ENCODE data around the gene SLFN12L. TPM values are rescaled to one million over a fixed set of nuclear protein-coding genes. Genes with fewer than 3 reads are reported as not detected.
A peak's percentile ranks its signal among the peaks of the same experiment; 100 is the strongest.
"Not testable (repeated sequence)": the region's sequence is repeated elsewhere in the genome, so short reads cannot be mapped to it uniquely, and the experiment has no call there.

Gene SLFN12L
- total RNA-seq, 2 experiments from 2014 or later, result 34.5 to 39.0 TPM

DNA sequence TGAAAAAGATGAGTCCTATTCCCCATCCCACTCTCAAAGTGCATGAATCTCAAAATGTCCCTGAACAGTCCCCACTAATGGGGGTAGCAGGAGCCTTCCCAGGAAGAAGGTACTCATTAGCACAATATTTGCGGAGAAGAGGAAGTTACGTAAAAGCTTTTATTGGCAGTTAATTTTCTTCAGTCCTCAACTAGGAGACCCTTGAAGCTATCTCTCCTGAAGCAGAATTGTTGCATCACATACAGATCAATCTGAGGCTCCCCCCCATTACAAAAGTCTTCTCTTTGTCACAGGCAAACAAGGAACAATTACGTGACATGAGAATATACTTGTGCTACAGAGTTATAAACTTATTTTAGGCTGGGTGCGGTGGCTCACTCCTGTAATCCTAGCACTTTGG is 14.2 kb downstream of the SLFN12L start:
- Mint-ChIP-seq H3K36me3 (peaks cover 38% of the 10 kb centered on the region), H3K4me3 (no peak overlapping the region), H3K9me3 (no peaks in the 10 kb centered on the region), H3K4me1 (ENCODE audit: low read depth) (peaks cover 92% of the 10 kb centered on the region), H3K27me3 (no peaks in the 10 kb centered on the region), H3K27ac (peak overlapping the region; percentile 28)
- CTCF ChIA-PET, result interaction anchor here (0.6 to 2.0 kb wide), 2 partner anchors 9 to 10 kb away, joined by 3 to 9 read pairs; no protein-coding TSS in a partner anchor
- no peak for DNase-seq
- POLR2A ChIA-PET, result interaction anchor here (2.2 kb wide), 1 partner anchor 36 kb away, joined by 7 read pairs; no protein-coding TSS in a partner anchor
- intact Hi-C loops (cut with micrococcal nuclease), result no loop called here

DNA sequence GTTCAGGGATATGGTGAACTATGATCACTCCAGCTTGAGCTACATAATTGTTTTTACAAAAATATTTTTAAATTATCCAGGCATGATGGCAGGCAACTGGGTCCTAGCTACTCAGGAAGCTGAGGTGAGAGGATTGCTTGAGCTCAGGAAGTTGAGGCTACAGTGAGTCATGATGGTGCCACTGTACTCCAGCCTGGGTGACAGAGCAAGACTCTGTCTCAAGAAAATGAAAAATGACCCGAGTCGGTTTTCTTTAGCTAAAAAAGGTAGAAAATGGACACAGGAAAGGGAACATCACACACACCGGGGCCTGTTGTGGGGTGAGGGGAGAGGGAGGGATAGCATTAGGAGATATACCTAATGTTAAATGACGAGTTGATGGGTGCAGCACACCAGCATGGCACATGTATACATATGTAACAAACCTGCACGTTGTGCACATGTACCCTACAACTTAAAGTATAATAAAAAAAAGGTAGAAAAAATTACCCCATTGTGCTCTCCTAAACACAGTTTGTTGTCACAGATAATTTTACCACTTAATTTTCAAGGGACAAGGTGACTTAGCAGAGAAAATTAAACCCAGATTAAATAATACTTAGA is 15.7 kb downstream of the SLFN12L start:
- H3K36me3 Mint-ChIP-seq, result peaks cover 47% of the 10 kb centered on the region
- ChIA-PET POLR2A (interaction anchor here (1.1 to 2.2 kb wide), 2 partner anchors 8 to 35 kb away, joined by 3 to 7 read pairs; no protein-coding TSS in a partner anchor), CTCF (interaction anchor here (0.6 to 1.6 kb wide), 3 partner anchors 12 to 271 kb away, joined by 4 to 7 read pairs (median 5); no protein-coding TSS in a partner anchor)
- H3K4me1 Mint-ChIP-seq (ENCODE audit: low read depth), result peaks cover 92% of the 10 kb centered on the region
- H3K27ac Mint-ChIP-seq, result peak overlapping the region; percentile 71
- H3K27me3 Mint-ChIP-seq; H3K9me3 Mint-ChIP-seq; intact Hi-C loops (cut with micrococcal nuclease): not testable (repeated sequence)
- H3K4me3 Mint-ChIP-seq, result peak overlapping the region; percentile 42
- DNase-seq, result peak; percentile 60

DNA sequence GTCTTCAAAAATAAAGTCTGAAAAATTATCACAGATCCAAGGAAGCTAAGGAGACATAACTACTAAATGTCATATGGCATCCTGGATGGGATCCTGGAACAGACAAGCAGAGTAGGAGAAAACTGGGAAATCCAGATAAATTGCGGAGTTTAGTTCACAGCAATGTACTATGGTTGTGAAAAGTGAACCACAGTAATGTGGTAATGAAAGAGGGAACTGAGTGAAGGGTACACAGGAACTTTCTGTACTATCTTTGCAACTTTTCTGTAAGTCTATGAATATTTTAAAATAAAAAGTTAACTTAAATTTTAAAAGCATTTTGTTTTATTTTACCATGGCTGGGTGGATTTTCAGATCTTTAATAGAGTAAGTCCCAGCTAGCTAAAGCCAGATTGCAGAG is 16.3 kb downstream of the SLFN12L start:
- no peak for DNase-seq
- CTCF ChIA-PET, result interaction anchor here (1.0 to 1.6 kb wide), 2 partner anchors 12 to 207 kb away, joined by 5 to 7 read pairs; no protein-coding TSS in a partner anchor
- Mint-ChIP-seq H3K4me3 (no peak overlapping the region), H3K9me3 (peaks cover 4% of the 10 kb centered on the region), H3K27me3 (no peaks in the 10 kb centered on the region), H3K4me1 (ENCODE audit: low read depth) (peaks cover 91% of the 10 kb centered on the region), H3K36me3 (peaks cover 45% of the 10 kb centered on the region), H3K27ac (peak overlapping the region; percentile 11)
- POLR2A ChIA-PET, result interaction anchor here (2.2 kb wide), 1 partner anchor 34 kb away, joined by 7 read pairs; no protein-coding TSS in a partner anchor
- intact Hi-C loops (cut with micrococcal nuclease), result no loop called here

GRCh38 chr17:35519906-35520442 is 17.5 kb downstream of the SLFN12L start:
- H3K4me1 Mint-ChIP-seq (ENCODE audit: low read depth), result peaks cover 86% of the 10 kb centered on the region
- H3K27ac Mint-ChIP-seq, result no peak overlapping the region
- no peak overlapping the region for H3K4me3 Mint-ChIP-seq
- CTCF ChIA-PET, result interaction anchor here (0.7 kb wide), 2 partner anchors 66 to 145 kb away, joined by 3 read pairs; no protein-coding TSS in a partner anchor
- peaks cover 4% of the 10 kb centered on the region for H3K9me3 Mint-ChIP-seq
- intact Hi-C loops (cut with micrococcal nuclease), result no loop called here
- no peak for DNase-seq
- H3K27me3 Mint-ChIP-seq, result no peaks in the 10 kb centered on the region
- H3K36me3 Mint-ChIP-seq, result peaks cover 47% of the 10 kb centered on the region
- POLR2A ChIA-PET, result interaction anchor here (1.5 kb wide), 1 partner anchor 72 kb away, joined by 3 read pairs; the partner anchor contains the start of gene SLFN13

DNA sequence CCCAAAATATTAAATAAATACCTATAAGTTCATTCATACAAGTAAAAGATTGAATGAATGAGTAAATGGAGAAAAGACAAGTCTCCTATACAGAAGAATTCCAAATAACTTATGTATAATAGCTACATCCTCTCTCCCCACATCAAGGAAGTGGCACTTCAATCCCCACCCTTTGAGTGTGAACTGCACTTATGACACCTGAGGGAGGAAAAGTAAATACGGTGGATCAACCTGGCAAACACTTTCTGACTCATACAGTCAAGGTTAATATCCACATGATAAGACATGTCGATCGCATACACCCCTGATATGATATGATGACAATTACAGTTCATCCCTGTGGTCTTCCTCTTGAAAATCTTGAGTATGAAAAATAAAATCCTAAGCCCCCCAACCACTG is 18.0 kb downstream of the SLFN12L start:
- Mint-ChIP-seq H3K27me3 (no peaks in the 10 kb centered on the region), H3K4me1 (ENCODE audit: low read depth) (peaks cover 85% of the 10 kb centered on the region), H3K27ac (no peak overlapping the region), H3K4me3 (no peak overlapping the region), H3K9me3 (peaks cover 4% of the 10 kb centered on the region), H3K36me3 (peaks cover 52% of the 10 kb centered on the region)
- ChIA-PET POLR2A (interaction anchor here (1.5 kb wide), 1 partner anchor 71 kb away, joined by 3 read pairs; the partner anchor contains the start of gene SLFN13), CTCF (interaction anchor here (0.7 to 1.0 kb wide), 2 partner anchors 14 to 65 kb away, joined by 3 read pairs; no protein-coding TSS in a partner anchor)
- no peak for DNase-seq
- intact Hi-C loops (cut with micrococcal nuclease), result no loop called here

DNA sequence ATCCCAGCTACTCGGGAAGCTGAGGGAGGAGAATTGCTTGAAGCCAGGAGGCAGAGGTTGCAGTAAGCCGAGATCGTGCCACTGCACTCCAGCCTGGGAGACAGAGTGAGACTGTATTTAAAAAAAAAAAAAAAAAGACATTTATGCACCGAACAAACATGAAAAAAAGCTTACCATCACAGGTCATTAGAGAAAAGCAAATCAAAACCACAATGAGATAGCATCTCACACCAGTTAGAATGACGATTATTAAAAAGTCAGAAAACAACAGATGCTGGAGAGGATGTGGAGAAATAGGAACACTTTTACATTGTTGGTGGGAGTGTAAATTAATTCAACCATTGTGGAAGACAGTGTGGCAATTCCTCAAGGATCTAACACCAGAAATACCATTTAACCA is 19.0 kb downstream of the SLFN12L start:
- H3K4me3 Mint-ChIP-seq; DNase-seq; H3K27ac Mint-ChIP-seq; CTCF ChIA-PET; H3K27me3 Mint-ChIP-seq; H3K9me3 Mint-ChIP-seq; intact Hi-C loops (cut with micrococcal nuclease): not testable (repeated sequence)
- H3K4me1 Mint-ChIP-seq (ENCODE audit: low read depth), result peaks cover 84% of the 10 kb centered on the region
- H3K36me3 Mint-ChIP-seq, result peaks cover 57% of the 10 kb centered on the region
- POLR2A ChIA-PET, result interaction anchor here (1.0 kb wide), 1 partner anchor 13 kb away, joined by 3 read pairs; no protein-coding TSS in a partner anchor

GRCh38 chr17:35515027-35515426 is 22.5 kb downstream of the SLFN12L start:
- H3K36me3 Mint-ChIP-seq, result peaks cover 63% of the 10 kb centered on the region
- peaks cover 78% of the 10 kb centered on the region for H3K4me1 Mint-ChIP-seq (ENCODE audit: low read depth)
- CTCF ChIA-PET, result no interaction called here
- no peak for DNase-seq
- POLR2A ChIA-PET, result no interaction called here
- H3K27ac Mint-ChIP-seq, result no peak overlapping the region
- intact Hi-C loops (cut with micrococcal nuclease), result no loop called here
- no peak overlapping the region for H3K4me3 Mint-ChIP-seq
- no peaks in the 10 kb centered on the region for H3K27me3 Mint-ChIP-seq
- peaks cover 4% of the 10 kb centered on the region for H3K9me3 Mint-ChIP-seq

DNA sequence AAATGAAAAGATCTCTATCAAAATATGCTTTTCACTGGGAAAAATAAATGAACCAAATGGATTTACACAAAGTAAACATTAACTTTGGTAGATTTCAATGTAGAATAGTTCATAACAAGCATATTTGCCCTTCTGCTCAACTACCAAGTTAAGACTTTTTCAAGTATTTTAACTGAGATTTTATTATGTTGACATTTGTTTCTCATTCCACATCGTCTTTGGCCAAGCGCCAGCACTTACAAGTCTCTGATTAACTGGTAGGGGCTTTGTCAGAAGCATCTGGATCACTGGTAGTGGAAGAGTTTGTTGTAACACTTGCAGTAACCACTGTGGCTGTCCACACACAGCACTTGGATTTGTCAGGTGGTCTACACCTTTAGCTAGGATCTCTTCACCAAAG is 22.9 kb downstream of the SLFN12L start:
- Mint-ChIP-seq H3K27ac (no peak overlapping the region), H3K27me3 (no peaks in the 10 kb centered on the region), H3K4me1 (ENCODE audit: low read depth) (peaks cover 74% of the 10 kb centered on the region), H3K9me3 (peaks cover 4% of the 10 kb centered on the region), H3K4me3 (no peak overlapping the region), H3K36me3 (peaks cover 61% of the 10 kb centered on the region)
- intact Hi-C loops (cut with micrococcal nuclease), result no loop called here
- POLR2A ChIA-PET, result interaction anchor here (0.7 kb wide), 1 partner anchor 8 kb away, joined by 3 read pairs; no protein-coding TSS in a partner anchor
- CTCF ChIA-PET, result interaction anchor here (1.3 kb wide), 1 partner anchor 201 kb away, joined by 7 read pairs; no protein-coding TSS in a partner anchor
- no peak for DNase-seq

- ChIA-PET CTCF (no interaction called here), POLR2A (no interaction called here)
- intact Hi-C loops (cut with micrococcal nuclease), result no loop called here
- Mint-ChIP-seq H3K36me3 (peaks cover 61% of the 10 kb centered on the region), H3K27me3 (no peaks in the 10 kb centered on the region), H3K9me3 (peaks cover 6% of the 10 kb centered on the region), H3K27ac (no peak overlapping the region), H3K4me1 (ENCODE audit: low read depth) (peaks cover 55% of the 10 kb centered on the region), H3K4me3 (no peak overlapping the region)
- DNase-seq, result no peak
These were observed 27.4 kb downstream of the SLFN12L start for GRCh38 chr17:35510052-35510451.

GRCh38 chr17:35507714-35508113 is 29.8 kb downstream of the SLFN12L start:
- H3K9me3 Mint-ChIP-seq; DNase-seq; H3K27ac Mint-ChIP-seq; intact Hi-C loops (cut with micrococcal nuclease); POLR2A ChIA-PET; H3K27me3 Mint-ChIP-seq; H3K4me3 Mint-ChIP-seq: not testable (repeated sequence)
- Mint-ChIP-seq H3K4me1 (ENCODE audit: low read depth) (peaks cover 44% of the 10 kb centered on the region), H3K36me3 (peaks cover 41% of the 10 kb centered on the region)
- CTCF ChIA-PET, result interaction anchor here (1.7 kb wide), 2 partner anchors 27 to 195 kb away, joined by 3 to 5 read pairs; no protein-coding TSS in a partner anchor

- H3K36me3 Mint-ChIP-seq, result peaks cover 22% of the 10 kb centered on the region
- no peak overlapping the region for H3K4me3 Mint-ChIP-seq
- H3K9me3 Mint-ChIP-seq, result no peaks in the 10 kb centered on the region
- no peak for DNase-seq
- H3K27ac Mint-ChIP-seq, result no peak overlapping the region
- H3K4me1 Mint-ChIP-seq (ENCODE audit: low read depth), result peaks cover 30% of the 10 kb centered on the region
- POLR2A ChIA-PET, result interaction anchor here (0.8 kb wide), 1 partner anchor 38 kb away, joined by 3 read pairs; the partner anchor contains the start of gene SLFN12L
- no peaks in the 10 kb centered on the region for H3K27me3 Mint-ChIP-seq
- CTCF ChIA-PET, result interaction anchor here (1.3 kb wide), 1 partner anchor 40 kb away, joined by 3 read pairs; no protein-coding TSS in a partner anchor
- intact Hi-C loops (cut with micrococcal nuclease), result no loop called here
These were observed 37.9 kb downstream of the SLFN12L start for GRCh38 chr17:35499548-35499947.

Data from activated CD4-positive, alpha-beta memory T cell treated with anti-CD3 and anti-CD28 coated beads for 36 hours (primary cell).